Hepatocyte (in vitro differentiated cells): ENCODE measurements around the gene IFNL4. TPM values are rescaled to one million over a fixed set of nuclear protein-coding genes. Genes with fewer than 3 reads are reported as not detected.
A peak's percentile ranks its signal among the peaks of the same experiment; 100 is the strongest.
"Not testable (repeated sequence)": the region's sequence is repeated elsewhere in the genome, so short reads cannot be mapped to it uniquely, and the experiment has no call there.

Experiments used
- DNase-seq: peaks from one replicate; pipeline ENCODE4 v3.0.0-alpha.2; 2016; ENCODE audit warnings: low spot score
- H2AFZ ChIP-seq: fragments of 200-600 bp; sonication (generic); 2 replicates; pipeline ENCODE4 v1.6.0; 2016; ENCODE audit warnings: antibody characterized with exemption, mild to moderate bottlenecking
- H3K27ac ChIP-seq: fragments of 200-600 bp; sonication (generic); 2 replicates; pipeline ENCODE4 v1.5.1; 2016; ENCODE audit warnings: mild to moderate bottlenecking
- H3K27me3 ChIP-seq: fragments of 200-600 bp; sonication (generic); 2 replicates; pipeline ENCODE4 v1.6.1; 2016
- H3K36me3 ChIP-seq: fragments of 200-600 bp; sonication (generic); replicated peaks from 2 replicates; pipeline ENCODE4 v1.5.1; 2016; ENCODE audit warnings: low read depth; ENCODE audit not compliant: insufficient read depth
- H3K4me1 ChIP-seq: fragments of 200-600 bp; sonication (generic); 2 replicates; pipeline ENCODE4 v1.5.1; 2016; ENCODE audit warnings: mild to moderate bottlenecking, moderate library complexity; ENCODE audit not compliant: insufficient read depth
- H3K4me2 ChIP-seq: fragments of 200-600 bp; sonication (generic); 2 replicates; pipeline ENCODE4 v1.6.0; 2016
- H3K4me3 ChIP-seq: fragments of 200-600 bp; sonication (generic); 2 replicates; pipeline ENCODE4 v1.5.1; 2016; ENCODE audit warnings: mild to moderate bottlenecking
- H3K79me2 ChIP-seq: fragments of 200-600 bp; sonication (generic); 2 replicates; pipeline ENCODE4 v1.6.0; 2017; ENCODE audit warnings: mild to moderate bottlenecking
- H3K9me2 ChIP-seq: fragments of 200-600 bp; sonication (generic); replicated peaks from 2 replicates; pipeline ENCODE4 v1.6.0; 2017; ENCODE audit warnings: mild to moderate bottlenecking; ENCODE audit not compliant: insufficient read depth
- H3K9me3 ChIP-seq: fragments of 200-600 bp; sonication (generic); 2 replicates; pipeline ENCODE4 v1.5.1; 2016; ENCODE audit warnings: low read depth, mild to moderate bottlenecking
- H4K20me1 ChIP-seq: fragments of 200-600 bp; sonication (generic); 2 replicates; pipeline ENCODE4 v1.6.0; 2016; ENCODE audit warnings: mild to moderate bottlenecking; ENCODE audit not compliant: insufficient read depth, poor library complexity, severe bottlenecking
- CTCF ChIP-seq: fragments of 200-600 bp; sonication (generic); IDR thresholded peaks from 2 replicates; pipeline ENCODE4 v1.5.1; 2016; ENCODE audit warnings: antibody characterized with exemption, mild to moderate bottlenecking; ENCODE audit not compliant: poor library complexity
- EZH2 ChIP-seq: fragments of 200-600 bp; sonication (generic); IDR thresholded peaks from 2 replicates; pipeline ENCODE4 v1.6.1; 2016; ENCODE audit warnings: antibody characterized with exemption, mild to moderate bottlenecking, borderline replicate concordance
- EZH2phosphoT487 ChIP-seq: fragments of 200-600 bp; sonication (generic); IDR thresholded peaks from one replicate; pipeline ENCODE4 v1.6.1; 2018; ENCODE audit warnings: antibody characterized with exemption, mild to moderate bottlenecking, low read depth, moderate library complexity; ENCODE audit not compliant: unreplicated experiment, severe bottlenecking
- WGBS: methylation state at CpG from one replicate; pipeline ENCODE4 v1.1.6; 2016; ENCODE audit warnings: low lambda C conversion rate; ENCODE audit errors: missing lambda C conversion rate; 5-methylcytosine and 5-hydroxymethylcytosine counted together
- polyA plus RNA-seq: library from polyadenylated mRNA; unstranded; fragments of >200 nt; fragmentation: Nextera tagmentation; extraction: Ambion mirVana; gene quantifications from 2 replicates; pipeline ENCODE4 v1.2.1, GENCODE V29; 2016
- total RNA-seq: library from RNA; depleted of rRNA; stranded (reverse); fragments of >200 nt; gene quantifications from 2 replicates; pipeline ENCODE4 v1.2.3, GENCODE V29; 2014

Gene IFNL4
- total and polyA plus RNA-seq, 2 experiments from 2014 or later = not detected

GRCh38 chr19:39251081-39251480, 2.4 kb upstream of the IFNL4 start:
- TF ChIP-seq CTCF (no peak), EZH2 (no peak), EZH2phosphoT487 (no peak)
- Histone ChIP-seq H3K27ac (no peak overlapping the region), H3K4me2 (no peak overlapping the region), H3K4me1 (peaks cover 4% of the 10 kb centered on the region), H2AFZ (no peak overlapping the region), H3K9me3 (no peaks in the 10 kb centered on the region), H3K9me2 (no peaks in the 10 kb centered on the region), H3K79me2 (no peaks in the 10 kb centered on the region), H4K20me1 (no peaks in the 10 kb centered on the region), H3K27me3 (peaks cover 29% of the 10 kb centered on the region), H3K36me3 (no peaks in the 10 kb centered on the region), H3K4me3 (no peak overlapping the region)
- WGBS = 58% methylated on average over 5 of the region's 5 CpGs
- no peak for DNase-seq

GRCh38 chr19:39247701-39248664, 673 bp downstream of the IFNL4 start:
- Histone ChIP-seq H3K27ac (no peak overlapping the region), H3K9me3 (no peaks in the 10 kb centered on the region), H2AFZ (no peak overlapping the region), H3K4me2 (peak overlapping the region; percentile 69), H3K4me1 (peaks cover 4% of the 10 kb centered on the region), H3K36me3 (no peaks in the 10 kb centered on the region), H3K27me3 (peaks cover 29% of the 10 kb centered on the region), H3K79me2 (no peaks in the 10 kb centered on the region), H4K20me1 (no peaks in the 10 kb centered on the region), H3K9me2 (no peaks in the 10 kb centered on the region), H3K4me3 (no peak overlapping the region)
- TF ChIP-seq EZH2 = peak; percentile 87
- no peak for TF ChIP-seq CTCF
- TF ChIP-seq EZH2phosphoT487 = no peak
- DNase-seq = peak; percentile 53
- WGBS = 17% methylated on average over 73 of the region's 92 CpGs

- Histone ChIP-seq H3K27me3 (peaks cover 29% of the 10 kb centered on the region), H3K9me3 (no peaks in the 10 kb centered on the region), H4K20me1 (no peaks in the 10 kb centered on the region), H3K9me2 (no peaks in the 10 kb centered on the region), H3K4me2 (peak overlapping the region; percentile 69), H3K27ac (no peak overlapping the region), H3K79me2 (no peaks in the 10 kb centered on the region), H3K4me1 (peaks cover 4% of the 10 kb centered on the region), H2AFZ (no peak overlapping the region), H3K4me3 (no peak overlapping the region), H3K36me3 (no peaks in the 10 kb centered on the region)
- TF ChIP-seq CTCF = no peak
- TF ChIP-seq EZH2phosphoT487 = no peak
- no peak for TF ChIP-seq EZH2
- DNase-seq = no peak
- WGBS = 33% methylated on average over 34 of the region's 42 CpGs
These were observed 1.5 kb downstream of the IFNL4 start for GRCh38 chr19:39246951-39247669.

GRCh38 chr19:39245166-39245565, 3.5 kb downstream of the IFNL4 start:
- no CpG with 5 or more reads among the region's 1 CpG for WGBS
- H3K4me1 ChIP-seq, H2AFZ ChIP-seq, H3K27ac ChIP-seq, H3K9me2 ChIP-seq, H3K36me3 ChIP-seq, DNase-seq, H4K20me1 ChIP-seq, H3K9me3 ChIP-seq, H3K4me2 ChIP-seq, H3K79me2 ChIP-seq, H3K4me3 ChIP-seq: not testable (repeated sequence)
- peaks cover 28% of the 10 kb centered on the region for H3K27me3 ChIP-seq

GRCh38 chr19:39244410-39245100, 4.1 kb downstream of the IFNL4 start, which contains the start of gene IFNL3:
Gene IFNL3 (minus strand): TSS chr19:39245006. CDS start chr19:39244967, 39 bp downstream.
- not testable (repeated sequence) for H3K27ac ChIP-seq, H3K9me3 ChIP-seq, H3K4me3 ChIP-seq, H3K4me1 ChIP-seq, DNase-seq, H4K20me1 ChIP-seq, H3K4me2 ChIP-seq, H3K36me3 ChIP-seq, H3K9me2 ChIP-seq, H2AFZ ChIP-seq, H3K79me2 ChIP-seq
- peaks cover 22% of the 10 kb centered on the region for H3K27me3 ChIP-seq
- WGBS = 92% methylated on average over 9 of the region's 12 CpGs
